DMS114 treated with DMSO at 0.1 percent for 48 hours (cell line): Measurements from ENCODE around the gene ATG9B.

Source experiments
- DNase-seq: peaks from one replicate; lab custom pipeline; 2025; ENCODE audit not compliant: unreplicated experiment; lab: John Stamatoyannopoulos, UW

ATG9B gene

GRCh38 chr7:151024435-151025056, at the start of gene ATG9B:
TSS of gene ATG9B (minus strand) at chr7:151024494. CDS start at chr7:151024423, 71 bp downstream.
- DNase-seq: no peak

GRCh38 chr7:151073990-151074389, 49.7 kb upstream of the ATG9B start:
- DNase-seq: no peak

- DNase-seq: no peak
These were observed 47.0 kb upstream of the ATG9B start for GRCh38 chr7:151071032-151071866.

- no peak for DNase-seq
These were observed 46.3 kb upstream of the ATG9B start for GRCh38 chr7:151070574-151070960.

- DNase-seq: no peak
These were observed 45.7 kb upstream of the ATG9B start for GRCh38 chr7:151069841-151070573.

GRCh38 chr7:151068069-151068773, 43.9 kb upstream of the ATG9B start:
- no peak for DNase-seq

- no peak for DNase-seq
These were observed 42.1 kb upstream of the ATG9B start for GRCh38 chr7:151066273-151066974.

- no peak for DNase-seq
These were observed 41.2 kb upstream of the ATG9B start for GRCh38 chr7:151065516-151065915.

GRCh38 chr7:151064993-151065392, 40.7 kb upstream of the ATG9B start:
- no peak for DNase-seq

- DNase-seq: no peak
These were observed 40.2 kb upstream of the ATG9B start for GRCh38 chr7:151064454-151064853.

- no peak for DNase-seq
These were observed 38.9 kb upstream of the ATG9B start for GRCh38 chr7:151063212-151063561.

- no peak for DNase-seq
These were observed 38.3 kb upstream of the ATG9B start for GRCh38 chr7:151062399-151063211.

GRCh38 chr7:151062111-151062398, 37.8 kb upstream of the ATG9B start:
- DNase-seq: no peak

GRCh38 chr7:151061213-151062110, 37.2 kb upstream of the ATG9B start:
- no peak for DNase-seq

- no peak for DNase-seq
These were observed 36.3 kb upstream of the ATG9B start for GRCh38 chr7:151060416-151061212.

- no peak for DNase-seq
These were observed 35.8 kb upstream of the ATG9B start for GRCh38 chr7:151060113-151060415.

- DNase-seq: peak; percentile 55
These were observed 35.2 kb upstream of the ATG9B start, which contains the start of gene SLC4A2 for GRCh38 chr7:151059367-151060112. TSS of gene SLC4A2 (plus strand) at chr7:151059589. CDS start at chr7:151061988, 2,399 bp downstream.
